Breast epithelium (tissue), 4 donors: ENCODE data around the gene SOS1. TPM values are rescaled to one million over a fixed set of nuclear protein-coding genes. Genes with fewer than 3 reads are reported as not detected.

ENCODE experiments used
- DNase-seq, 2 donors: peaks; one replicate each; pipeline ENCODE4 v3.0.0-alpha.2; 2019; ENCODE audit warnings: low spot score in 2 of 2
- H3K27ac ChIP-seq, 2 donors: fragments of 200-600 bp; sonication (generic) in 1 of 2; one replicate each; pipeline ENCODE4 v1.5.1; 2016 to 2019; ENCODE audit warnings: mild to moderate bottlenecking in 1 of 2
- H3K27me3 ChIP-seq, 2 donors: fragments of 200-600 bp; sonication (generic) in 1 of 2; one replicate each; pipeline versions ENCODE4 v1.5.1 to v1.6.0; 2017 to 2019; ENCODE audit warnings: control low read depth in 1 of 2, mild to moderate bottlenecking in 1 of 2
- H3K36me3 ChIP-seq: fragments of 200-600 bp; one replicate; pipeline ENCODE4 v1.5.1; 2019
- H3K4me1 ChIP-seq, 2 donors: fragments of 200-600 bp; sonication (generic); one replicate each; pipeline ENCODE4 v1.5.1; 2016 to 2019; ENCODE audit warnings: control low read depth in 1 of 2
- H3K4me3 ChIP-seq, 3 donors: fragments of 200-600 bp; sonication (generic); 1 replicate in 2 of 3; 2 replicates in 1 of 3; pipeline ENCODE4 v1.5.1; 2016 to 2019; ENCODE audit warnings: mild to moderate bottlenecking in 3 of 3, moderate library complexity in 2 of 3
- H3K9me3 ChIP-seq, 2 donors: fragments of 200-600 bp; sonication (generic) in 1 of 2; one replicate each; pipeline ENCODE4 v1.5.1; 2016 to 2019; ENCODE audit warnings: control low read depth in 1 of 2
- POLR2A ChIP-seq: fragments of 450-650 bp; IDR thresholded peaks from one replicate; pipeline ENCODE4 v1.6.1; 2016; ENCODE audit warnings: antibody characterized with exemption, mild to moderate bottlenecking, moderate library complexity
- POLR2AphosphoS5 ChIP-seq, 3 donors: sonication (generic); formaldehyde crosslinking; IDR thresholded peaks; one replicate each; pipeline ENCODE4 v1.6.1; 2017; ENCODE audit warnings: antibody characterized with exemption in 3 of 3
- intact Hi-C: fragments of 100-400 bp; cut with DNase I; formaldehyde crosslinking; loops from one replicate; pipeline ENCODE4 v1.15.1; 2023; ENCODE audit warnings: low total_unique reads
- total RNA-seq, 3 donors: library from RNA; depleted of rRNA; stranded (reverse); fragments of >200 nt; gene quantifications; one replicate each; pipeline ENCODE4 v1.1.0, GENCODE V29; 2016
- TF ChIP-seq, protein P1 (sequence below), 3 donors: fragments of 450-650 bp; IDR thresholded peaks; one replicate each; pipeline ENCODE4 v1.5.1; 2016 to 2017; ENCODE audit warnings: antibody characterized with exemption in 3 of 3, mild to moderate bottlenecking in 3 of 3, moderate library complexity in 3 of 3

SOS1 gene
- total RNA-seq, 3 donors from 2014 or later, result 33.4 to 49.0 (median 37.0) TPM

GRCh38 chr2:39114771-39115170 lies 6.1 kb downstream of the SOS1 start:
- H3K36me3 ChIP-seq, result no peaks in the 10 kb centered on the region
- intact Hi-C loops, result no loop called here
- no peaks in the 10 kb centered on the region for H3K9me3 ChIP-seq
- no peaks in the 10 kb centered on the region for H3K27me3 ChIP-seq
- H3K27ac ChIP-seq, result no peak overlapping the region
- DNase-seq, result no peak
- TF ChIP-seq, protein P1, sequence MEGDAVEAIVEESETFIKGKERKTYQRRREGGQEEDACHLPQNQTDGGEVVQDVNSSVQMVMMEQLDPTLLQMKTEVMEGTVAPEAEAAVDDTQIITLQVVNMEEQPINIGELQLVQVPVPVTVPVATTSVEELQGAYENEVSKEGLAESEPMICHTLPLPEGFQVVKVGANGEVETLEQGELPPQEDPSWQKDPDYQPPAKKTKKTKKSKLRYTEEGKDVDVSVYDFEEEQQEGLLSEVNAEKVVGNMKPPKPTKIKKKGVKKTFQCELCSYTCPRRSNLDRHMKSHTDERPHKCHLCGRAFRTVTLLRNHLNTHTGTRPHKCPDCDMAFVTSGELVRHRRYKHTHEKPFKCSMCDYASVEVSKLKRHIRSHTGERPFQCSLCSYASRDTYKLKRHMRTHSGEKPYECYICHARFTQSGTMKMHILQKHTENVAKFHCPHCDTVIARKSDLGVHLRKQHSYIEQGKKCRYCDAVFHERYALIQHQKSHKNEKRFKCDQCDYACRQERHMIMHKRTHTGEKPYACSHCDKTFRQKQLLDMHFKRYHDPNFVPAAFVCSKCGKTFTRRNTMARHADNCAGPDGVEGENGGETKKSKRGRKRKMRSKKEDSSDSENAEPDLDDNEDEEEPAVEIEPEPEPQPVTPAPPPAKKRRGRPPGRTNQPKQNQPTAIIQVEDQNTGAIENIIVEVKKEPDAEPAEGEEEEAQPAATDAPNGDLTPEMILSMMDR (IDR thresholded peaks at IDR 0.05), result no peak
- TF ChIP-seq POLR2A (no peak), POLR2AphosphoS5 (IDR thresholded peaks at IDR 0.05) (no peak)
- H3K4me3 ChIP-seq, result no peak overlapping the region
- no peaks in the 10 kb centered on the region for H3K4me1 ChIP-seq

GRCh38 chr2:39109537-39109936 lies 11.3 kb downstream of the SOS1 start:
- intact Hi-C loops, result no loop called here
- H3K36me3 ChIP-seq, result no peaks in the 10 kb centered on the region
- H3K9me3 ChIP-seq, result no peaks in the 10 kb centered on the region
- no peaks in the 10 kb centered on the region for H3K27me3 ChIP-seq
- H3K4me1 ChIP-seq, result peaks cover 0 to 6% of the 10 kb centered on the region in 2 donors
- no peak overlapping the region for H3K4me3 ChIP-seq
- DNase-seq, result no peak
- TF ChIP-seq POLR2A (no peak), POLR2AphosphoS5 (IDR thresholded peaks at IDR 0.05) (no peak)
- TF ChIP-seq, protein P1 (IDR thresholded peaks at IDR 0.05), result no peak
- H3K27ac ChIP-seq, result no peak overlapping the region

DNA sequence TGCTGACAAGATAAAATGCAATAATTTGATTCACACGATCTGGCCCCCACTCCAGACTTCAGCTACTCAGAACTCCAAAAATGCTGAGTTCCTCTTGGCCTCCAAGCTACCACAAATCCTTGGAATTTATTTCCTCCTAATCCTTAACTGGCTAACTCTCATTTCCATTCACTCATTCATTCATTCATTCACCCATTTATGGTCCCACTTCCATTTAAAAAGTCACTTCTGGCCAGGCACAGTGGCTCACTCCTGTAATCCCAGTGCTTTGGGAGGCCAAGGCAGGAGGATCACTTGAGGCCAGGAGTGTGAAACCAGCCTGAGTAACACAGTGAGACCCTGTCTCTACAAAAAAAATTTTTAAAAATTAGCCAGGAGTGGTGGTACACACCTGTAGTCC lies 12.5 kb downstream of the SOS1 start:
- Histone ChIP-seq H3K4me1 (peaks cover 0 to 6% of the 10 kb centered on the region in 2 donors), H3K9me3 (no peaks in the 10 kb centered on the region), H3K27me3 (no peaks in the 10 kb centered on the region), H3K27ac (no peak overlapping the region), H3K4me3 (no peak overlapping the region), H3K36me3 (no peaks in the 10 kb centered on the region)
- DNase-seq, result no peak
- TF ChIP-seq POLR2A, result no peak
- no peak for TF ChIP-seq POLR2AphosphoS5 (IDR thresholded peaks at IDR 0.05)
- TF ChIP-seq, protein P1 (IDR thresholded peaks at IDR 0.05), result no peak
- intact Hi-C loops, result no loop called here

- intact Hi-C loops, result no loop called here
- Histone ChIP-seq H3K27me3 (no peaks in the 10 kb centered on the region), H3K9me3 (no peaks in the 10 kb centered on the region), H3K27ac (peak overlapping the region in 1 of 2 donors; percentile 4), H3K36me3 (no peaks in the 10 kb centered on the region), H3K4me1 (peaks cover 0 to 6% of the 10 kb centered on the region in 2 donors), H3K4me3 (no peak overlapping the region)
- TF ChIP-seq, protein P1 (IDR thresholded peaks at IDR 0.05), result no peak
- no peak for TF ChIP-seq POLR2AphosphoS5 (IDR thresholded peaks at IDR 0.05)
- TF ChIP-seq POLR2A, result no peak
- DNase-seq, result no peak
Measured at GRCh38 chr2:39107724-39108273, 13.1 kb downstream of the SOS1 start.

GRCh38 chr2:39107156-39107555 lies 13.7 kb downstream of the SOS1 start:
- H3K4me3 ChIP-seq, result no peak overlapping the region
- DNase-seq, result no peak
- no peaks in the 10 kb centered on the region for H3K36me3 ChIP-seq
- intact Hi-C loops, result no loop called here
- peaks cover 0 to 6% of the 10 kb centered on the region in 2 donors for H3K4me1 ChIP-seq
- H3K9me3 ChIP-seq, result no peaks in the 10 kb centered on the region
- no peak overlapping the region for H3K27ac ChIP-seq
- no peaks in the 10 kb centered on the region for H3K27me3 ChIP-seq
- TF ChIP-seq, protein P1 (IDR thresholded peaks at IDR 0.05), result no peak
- TF ChIP-seq POLR2A (no peak), POLR2AphosphoS5 (IDR thresholded peaks at IDR 0.05) (no peak)
